ENCODE results near the gene GSE1.

DNA sequence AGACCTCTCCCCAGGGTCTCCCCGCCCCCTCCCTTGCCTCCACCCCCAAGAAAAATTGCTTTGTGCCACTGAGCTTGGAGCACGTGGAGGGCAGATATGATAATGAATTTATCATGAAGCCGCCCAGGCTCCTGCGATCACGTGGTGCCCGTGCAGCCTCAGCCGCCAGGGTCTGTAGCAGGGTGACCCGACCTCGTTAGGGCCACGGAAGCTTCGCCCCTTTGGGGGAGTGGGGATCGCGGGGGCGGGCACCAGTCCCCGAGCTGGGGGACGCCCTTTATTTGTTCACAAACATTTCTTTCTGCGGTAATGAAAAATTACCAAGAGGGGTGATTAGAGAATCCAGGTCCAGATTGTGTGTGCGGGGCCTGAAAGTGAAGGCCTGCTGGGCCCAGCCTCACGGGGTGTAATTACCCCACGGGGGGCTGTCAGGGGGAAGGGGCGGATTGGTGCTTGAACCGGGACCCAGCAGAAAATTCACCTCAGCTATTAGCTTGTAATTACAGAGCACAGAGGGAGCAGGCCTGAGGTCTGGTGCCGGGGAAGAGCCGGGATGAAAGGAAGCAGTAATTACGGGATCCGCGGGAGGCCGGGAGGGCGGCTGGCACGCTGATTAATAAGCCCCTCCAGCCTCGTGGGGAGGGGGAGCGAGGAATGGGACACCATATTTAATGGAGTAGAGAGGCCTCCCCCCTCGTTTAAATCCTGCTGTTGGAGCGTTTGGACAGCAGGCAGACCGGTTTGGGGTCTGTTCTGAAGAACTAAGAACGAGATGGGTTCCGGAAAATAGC is 13.3 kb downstream of the GSE1 start:
- TF ChIP-seq, protein P1, sequence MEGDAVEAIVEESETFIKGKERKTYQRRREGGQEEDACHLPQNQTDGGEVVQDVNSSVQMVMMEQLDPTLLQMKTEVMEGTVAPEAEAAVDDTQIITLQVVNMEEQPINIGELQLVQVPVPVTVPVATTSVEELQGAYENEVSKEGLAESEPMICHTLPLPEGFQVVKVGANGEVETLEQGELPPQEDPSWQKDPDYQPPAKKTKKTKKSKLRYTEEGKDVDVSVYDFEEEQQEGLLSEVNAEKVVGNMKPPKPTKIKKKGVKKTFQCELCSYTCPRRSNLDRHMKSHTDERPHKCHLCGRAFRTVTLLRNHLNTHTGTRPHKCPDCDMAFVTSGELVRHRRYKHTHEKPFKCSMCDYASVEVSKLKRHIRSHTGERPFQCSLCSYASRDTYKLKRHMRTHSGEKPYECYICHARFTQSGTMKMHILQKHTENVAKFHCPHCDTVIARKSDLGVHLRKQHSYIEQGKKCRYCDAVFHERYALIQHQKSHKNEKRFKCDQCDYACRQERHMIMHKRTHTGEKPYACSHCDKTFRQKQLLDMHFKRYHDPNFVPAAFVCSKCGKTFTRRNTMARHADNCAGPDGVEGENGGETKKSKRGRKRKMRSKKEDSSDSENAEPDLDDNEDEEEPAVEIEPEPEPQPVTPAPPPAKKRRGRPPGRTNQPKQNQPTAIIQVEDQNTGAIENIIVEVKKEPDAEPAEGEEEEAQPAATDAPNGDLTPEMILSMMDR (IDR thresholded peaks at IDR 0.05) = no peak
- TF ChIP-seq NR3C1 (CRISPR knock-in tag; conservative IDR thresholded peaks at IDR 0.05; ENCODE audit: low read depth) (no peak), ETV6 (CRISPR knock-in tag; IDR thresholded peaks at IDR 0.05) (no peak), ESRRA (CRISPR knock-in tag; IDR thresholded peaks at IDR 0.05; ENCODE audit: borderline replicate concordance) (no peak), ZNF138 (CRISPR knock-in tag; conservative IDR thresholded peaks at IDR 0.05) (no peak), FOXK1 (CRISPR knock-in tag; IDR thresholded peaks at IDR 0.05) (no peak), ZNF121 (CRISPR knock-in tag; IDR thresholded peaks at IDR 0.05) (no peak)
- TF ChIP-seq, protein P2, sequence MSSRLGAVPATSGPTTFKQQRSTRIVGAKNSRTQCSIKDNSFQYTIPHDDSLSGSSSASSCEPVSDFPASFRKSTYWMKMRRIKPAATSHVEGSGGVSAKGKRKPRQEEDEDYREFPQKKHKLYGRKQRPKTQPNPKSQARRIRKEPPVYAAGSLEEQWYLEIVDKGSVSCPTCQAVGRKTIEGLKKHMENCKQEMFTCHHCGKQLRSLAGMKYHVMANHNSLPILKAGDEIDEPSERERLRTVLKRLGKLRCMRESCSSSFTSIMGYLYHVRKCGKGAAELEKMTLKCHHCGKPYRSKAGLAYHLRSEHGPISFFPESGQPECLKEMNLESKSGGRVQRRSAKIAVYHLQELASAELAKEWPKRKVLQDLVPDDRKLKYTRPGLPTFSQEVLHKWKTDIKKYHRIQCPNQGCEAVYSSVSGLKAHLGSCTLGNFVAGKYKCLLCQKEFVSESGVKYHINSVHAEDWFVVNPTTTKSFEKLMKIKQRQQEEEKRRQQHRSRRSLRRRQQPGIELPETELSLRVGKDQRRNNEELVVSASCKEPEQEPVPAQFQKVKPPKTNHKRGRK (CRISPR knock-in tag; IDR thresholded peaks at IDR 0.05; ENCODE audit: borderline replicate concordance) = no peak
- TF ChIP-seq, protein P3, sequence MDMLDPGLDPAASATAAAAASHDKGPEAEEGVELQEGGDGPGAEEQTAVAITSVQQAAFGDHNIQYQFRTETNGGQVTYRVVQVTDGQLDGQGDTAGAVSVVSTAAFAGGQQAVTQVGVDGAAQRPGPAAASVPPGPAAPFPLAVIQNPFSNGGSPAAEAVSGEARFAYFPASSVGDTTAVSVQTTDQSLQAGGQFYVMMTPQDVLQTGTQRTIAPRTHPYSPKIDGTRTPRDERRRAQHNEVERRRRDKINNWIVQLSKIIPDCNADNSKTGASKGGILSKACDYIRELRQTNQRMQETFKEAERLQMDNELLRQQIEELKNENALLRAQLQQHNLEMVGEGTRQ (CRISPR knock-in tag; IDR thresholded peaks at IDR 0.05) = peak; percentile 80
